LNCAP (cell line): Measurements from ENCODE around the gene DYNLT1.

Source experiments
- TF ChIP-seq, protein P1 (sequence below): fragments of 450-650 bp; IDR thresholded peaks from 2 replicates; pipeline ENCODE4 v1.5.1; 2017; ENCODE audit warnings: mild to moderate bottlenecking

The DYNLT1 gene

GRCh38 chr6:158667360-158667981, 22.9 kb upstream of the DYNLT1 start:
- TF ChIP-seq, protein P1, sequence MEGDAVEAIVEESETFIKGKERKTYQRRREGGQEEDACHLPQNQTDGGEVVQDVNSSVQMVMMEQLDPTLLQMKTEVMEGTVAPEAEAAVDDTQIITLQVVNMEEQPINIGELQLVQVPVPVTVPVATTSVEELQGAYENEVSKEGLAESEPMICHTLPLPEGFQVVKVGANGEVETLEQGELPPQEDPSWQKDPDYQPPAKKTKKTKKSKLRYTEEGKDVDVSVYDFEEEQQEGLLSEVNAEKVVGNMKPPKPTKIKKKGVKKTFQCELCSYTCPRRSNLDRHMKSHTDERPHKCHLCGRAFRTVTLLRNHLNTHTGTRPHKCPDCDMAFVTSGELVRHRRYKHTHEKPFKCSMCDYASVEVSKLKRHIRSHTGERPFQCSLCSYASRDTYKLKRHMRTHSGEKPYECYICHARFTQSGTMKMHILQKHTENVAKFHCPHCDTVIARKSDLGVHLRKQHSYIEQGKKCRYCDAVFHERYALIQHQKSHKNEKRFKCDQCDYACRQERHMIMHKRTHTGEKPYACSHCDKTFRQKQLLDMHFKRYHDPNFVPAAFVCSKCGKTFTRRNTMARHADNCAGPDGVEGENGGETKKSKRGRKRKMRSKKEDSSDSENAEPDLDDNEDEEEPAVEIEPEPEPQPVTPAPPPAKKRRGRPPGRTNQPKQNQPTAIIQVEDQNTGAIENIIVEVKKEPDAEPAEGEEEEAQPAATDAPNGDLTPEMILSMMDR, result no peak

- TF ChIP-seq, protein P1, result no peak
Observed at GRCh38 chr6:158666628-158667359, 22.3 kb upstream of the DYNLT1 start.

DNA sequence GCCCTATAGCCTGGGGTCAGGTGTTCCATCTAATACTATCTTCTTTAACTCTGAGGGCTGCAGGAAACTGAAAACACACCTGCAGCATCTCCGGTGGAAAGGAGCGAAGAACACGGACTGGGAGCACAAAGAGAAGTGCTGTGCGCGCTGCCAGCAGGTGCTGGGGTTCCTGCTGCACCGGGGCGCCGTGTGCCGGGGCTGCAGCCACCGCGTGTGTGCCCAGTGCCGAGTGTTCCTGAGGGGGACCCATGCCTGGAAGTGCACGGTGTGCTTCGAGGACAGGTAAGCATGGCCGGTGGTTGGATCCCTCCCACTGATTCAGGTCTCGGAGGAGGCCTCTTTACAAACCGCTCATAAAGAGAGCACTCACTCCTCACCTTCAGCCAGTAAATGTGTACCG, 20.8 kb upstream of the DYNLT1 start:
- TF ChIP-seq, protein P1, result no peak

DNA sequence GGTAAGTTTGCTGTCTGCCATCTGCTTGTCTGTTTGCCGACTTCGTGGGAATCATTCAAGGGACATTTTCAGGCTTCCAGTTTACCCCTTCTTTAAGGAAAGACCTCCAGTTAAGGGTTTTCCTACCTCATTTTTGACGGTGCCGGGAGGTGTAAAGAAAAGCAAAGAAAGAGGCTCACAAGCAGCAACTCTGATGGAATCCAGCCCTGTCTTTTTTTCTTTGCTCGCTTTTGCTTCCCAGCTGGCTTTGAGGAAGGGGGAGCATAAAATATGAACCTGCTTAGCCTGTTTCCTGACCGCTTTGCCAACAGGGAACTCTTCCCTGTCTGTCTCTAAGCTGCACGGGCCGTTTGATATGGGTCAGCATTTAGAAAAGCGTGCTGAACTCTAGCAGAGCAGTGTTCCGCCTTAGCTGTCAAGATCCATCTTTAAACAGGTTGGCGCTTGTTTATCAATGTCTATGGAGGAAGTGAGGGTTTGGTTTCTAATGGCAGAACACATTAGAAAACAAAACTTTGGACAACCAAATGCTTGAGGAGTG, 19.2 kb upstream of the DYNLT1 start:
- TF ChIP-seq, protein P1, result no peak

- TF ChIP-seq, protein P1, result no peak
Observed at GRCh38 chr6:158662954-158663624, 18.5 kb upstream of the DYNLT1 start.

GRCh38 chr6:158662607-158662953, 18.0 kb upstream of the DYNLT1 start:
- TF ChIP-seq, protein P1, result no peak

GRCh38 chr6:158661156-158661685, 16.7 kb upstream of the DYNLT1 start:
- TF ChIP-seq, protein P1, result no peak
